DOHH2 (cell line): ENCODE measurements around the gene KLKB1.

Experiments used
- H3F3A ChIP-seq: fragments of 200-600 bp; sonication (generic), shearing (Covaris generic); 2 replicates; pipeline ENCODE4 v1.6.0; 2016; ENCODE audit warnings: antibody characterized with exemption, mild to moderate bottlenecking; ENCODE audit not compliant: control insufficient read depth, insufficient read depth
- H3K27ac ChIP-seq: fragments of 200-600 bp; sonication (generic); 2 replicates; pipeline ENCODE4 v1.5.1; 2014; ENCODE audit warnings: low read depth, mild to moderate bottlenecking, low read length, moderate library complexity
- H3K27me3 ChIP-seq: fragments of 200-600 bp; sonication (generic); 2 replicates; pipeline ENCODE4 v1.6.1; 2014; ENCODE audit warnings: mild to moderate bottlenecking, low read length, mixed read lengths; ENCODE audit not compliant: control insufficient read depth
- H3K36me3 ChIP-seq: fragments of 200-600 bp; sonication (generic); 2 replicates; pipeline ENCODE4 v1.6.1; 2014; ENCODE audit warnings: mild to moderate bottlenecking, low read length, moderate library complexity, mixed read lengths; ENCODE audit not compliant: control insufficient read depth
- H3K4me1 ChIP-seq: fragments of 200-600 bp; sonication (generic); 2 replicates; pipeline ENCODE4 v1.6.1; 2014; ENCODE audit warnings: mild to moderate bottlenecking, low read length, mixed read lengths; ENCODE audit not compliant: control insufficient read depth
- H3K4me2 ChIP-seq: fragments of 200-600 bp; sonication (generic); 2 replicates; pipeline ENCODE4 v1.6.0; 2014; ENCODE audit warnings: mild to moderate bottlenecking, low read length, moderate library complexity
- H3K4me3 ChIP-seq: fragments of 200-600 bp; sonication (generic); 2 replicates; pipeline ENCODE4 v1.5.1; 2014; ENCODE audit warnings: mild to moderate bottlenecking, low read length, mixed read lengths
- H3K79me2 ChIP-seq: fragments of 200-600 bp; sonication (generic); 2 replicates; pipeline ENCODE4 v1.6.1; 2014; ENCODE audit warnings: mild to moderate bottlenecking, low read length, mixed read lengths; ENCODE audit not compliant: control insufficient read depth
- H3K9me2 ChIP-seq: fragments of 200-600 bp; sonication (generic); replicated peaks from 2 replicates; pipeline ENCODE4 v1.6.1; 2014; ENCODE audit warnings: mild to moderate bottlenecking, low read length, mixed read lengths; ENCODE audit not compliant: control insufficient read depth
- H3K9me3 ChIP-seq: fragments of 200-600 bp; sonication (generic); 2 replicates; pipeline ENCODE4 v1.6.1; 2014; ENCODE audit warnings: antibody characterized with exemption, low read length, mixed read lengths; ENCODE audit not compliant: control insufficient read depth, insufficient read depth
- H4K20me1 ChIP-seq: fragments of 200-600 bp; sonication (generic); 2 replicates; pipeline ENCODE4 v1.6.0; 2014; ENCODE audit warnings: low read depth, mild to moderate bottlenecking, antibody characterized with exemption, low read length, moderate library complexity; ENCODE audit not compliant: control insufficient read depth, insufficient read depth
- CTCF ChIP-seq: fragments of 200-600 bp; sonication (generic); IDR thresholded peaks from one replicate; pipeline ENCODE4 v1.5.1; 2014; ENCODE audit warnings: antibody characterized with exemption, mild to moderate bottlenecking, low read depth, low read length; ENCODE audit not compliant: poor library complexity, severe bottlenecking
- EZH2phosphoT487 ChIP-seq: fragments of 200-600 bp; sonication (generic); IDR thresholded peaks from 2 replicates; pipeline ENCODE4 v1.6.1; 2017; ENCODE audit warnings: borderline replicate concordance, mild to moderate bottlenecking, antibody characterized with exemption, low read length, moderate library complexity, mixed read lengths

Gene KLKB1

GRCh38 chr4:186258216-186258811 is 31.0 kb downstream of the KLKB1 start:
- Histone ChIP-seq H3K79me2 (no peaks in the 10 kb centered on the region), H3K4me2 (no peak overlapping the region), H4K20me1 (no peaks in the 10 kb centered on the region), H3F3A (no peaks in the 10 kb centered on the region), H3K9me3 (no peaks in the 10 kb centered on the region), H3K36me3 (no peaks in the 10 kb centered on the region), H3K27ac (no peak overlapping the region), H3K27me3 (no peaks in the 10 kb centered on the region), H3K4me3 (no peak overlapping the region), H3K4me1 (no peaks in the 10 kb centered on the region), H3K9me2 (no peaks in the 10 kb centered on the region)
- no peak for TF ChIP-seq CTCF
- no peak for TF ChIP-seq EZH2phosphoT487

GRCh38 chr4:186260117-186260503 is 32.8 kb downstream of the KLKB1 start:
- Histone ChIP-seq H3K9me3 (no peaks in the 10 kb centered on the region), H3K79me2 (no peaks in the 10 kb centered on the region), H3F3A (no peaks in the 10 kb centered on the region), H3K36me3 (no peaks in the 10 kb centered on the region), H3K4me3 (no peak overlapping the region), H3K4me2 (no peak overlapping the region), H3K4me1 (no peaks in the 10 kb centered on the region), H3K9me2 (no peaks in the 10 kb centered on the region), H3K27me3 (no peaks in the 10 kb centered on the region), H3K27ac (no peak overlapping the region), H4K20me1 (no peaks in the 10 kb centered on the region)
- no peak for TF ChIP-seq EZH2phosphoT487
- TF ChIP-seq CTCF, result no peak

GRCh38 chr4:186260504-186261448 is 33.5 kb downstream of the KLKB1 start:
- no peaks in the 10 kb centered on the region for H4K20me1 ChIP-seq
- H3K36me3 ChIP-seq, result no peaks in the 10 kb centered on the region
- H3F3A ChIP-seq, result no peaks in the 10 kb centered on the region
- no peaks in the 10 kb centered on the region for H3K9me2 ChIP-seq
- H3K4me3 ChIP-seq, result no peak overlapping the region
- H3K79me2 ChIP-seq, result no peaks in the 10 kb centered on the region
- no peaks in the 10 kb centered on the region for H3K9me3 ChIP-seq
- no peak overlapping the region for H3K4me2 ChIP-seq
- no peaks in the 10 kb centered on the region for H3K27me3 ChIP-seq
- H3K4me1 ChIP-seq, result no peaks in the 10 kb centered on the region
- H3K27ac ChIP-seq, result no peak overlapping the region
- TF ChIP-seq EZH2phosphoT487, result no peak
- no peak for TF ChIP-seq CTCF
